NCI-H1417 (cell line): Measurements from ENCODE around the gene TTC6.

Source experiments
- DNase-seq, 3 experiments: peaks; one replicate each; lab custom pipeline; 2025; lab: John Stamatoyannopoulos, UW

The TTC6 gene

GRCh38 chr14:37625597-37626595 lies 30.5 kb downstream of the TTC6 start:
- DNase-seq, result peak in 1 of 3 experiments; percentile 63

DNA sequence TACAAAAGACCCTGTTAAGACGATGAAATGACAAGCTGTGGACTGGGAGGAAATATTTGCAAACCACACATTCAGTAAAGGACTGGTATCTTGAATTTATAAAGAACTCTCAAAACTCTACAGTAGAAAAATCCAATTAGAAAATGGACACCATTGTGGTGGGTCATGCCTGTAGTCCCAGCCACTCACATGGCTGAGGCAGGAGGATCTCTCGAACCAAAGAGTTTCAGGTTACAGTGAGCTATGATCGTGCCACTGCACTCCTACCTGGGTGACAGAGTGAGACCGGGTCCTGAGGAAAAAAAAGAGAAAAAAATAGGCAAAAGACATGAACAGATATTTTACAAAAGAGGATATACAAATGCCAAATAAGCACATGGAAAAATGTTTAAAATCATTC lies 41.9 kb downstream of the TTC6 start:
- DNase-seq, result no peak

DNA sequence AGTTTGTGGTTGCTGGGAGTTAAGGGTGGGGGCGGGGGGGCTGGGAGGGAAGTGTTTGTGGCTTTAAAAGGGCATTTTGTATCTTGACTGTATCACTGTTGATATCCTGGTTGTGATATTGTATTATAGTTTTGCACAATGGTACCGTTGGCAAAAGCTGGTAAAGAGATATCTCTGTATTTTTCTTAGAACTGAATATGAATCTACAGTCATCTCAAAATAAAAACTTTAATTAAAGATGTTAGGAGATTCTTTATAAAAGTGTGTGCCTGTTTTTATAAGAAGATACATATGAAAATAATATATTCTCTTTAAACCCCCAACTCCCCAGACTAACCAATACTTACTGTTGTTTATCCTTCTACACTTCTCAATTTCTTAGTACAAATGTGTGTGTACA lies 43.2 kb downstream of the TTC6 start:
- DNase-seq, result no peak

GRCh38 chr14:37641117-37641516 lies 45.7 kb downstream of the TTC6 start:
- DNase-seq, result peak in 1 of 3 experiments; percentile 30

GRCh38 chr14:37642125-37642524 lies 46.7 kb downstream of the TTC6 start:
- DNase-seq, result no peak

GRCh38 chr14:37643701-37644100 lies 48.3 kb downstream of the TTC6 start:
- DNase-seq, result peak in 2 of 3 experiments; percentile 39 to 86
